ENCODE results near the gene NEK6. TPM values are rescaled to one million over a fixed set of nuclear protein-coding genes. Genes with fewer than 3 reads are reported as not detected.

The NEK6 gene
- total and polyA plus RNA-seq, 2 experiments from 2014 or later: 33.5 to 44.7 TPM

GRCh38 chr9:124270504-124271335 is 13.0 kb downstream of the NEK6 start:
- H2AFZ ChIP-seq: no peak overlapping the region
- H3K27me3 ChIP-seq: no peaks in the 10 kb centered on the region
- peaks cover 4% of the 10 kb centered on the region for H3K4me1 ChIP-seq (ENCODE audit: insufficient read depth)
- H3K4me3 ChIP-seq: no peak overlapping the region
- 90% methylated on average over 14 of the region's 14 CpGs for WGBS (ENCODE audit: low lambda C conversion rate, missing lambda C conversion rate)
- peaks cover 46% of the 10 kb centered on the region for H4K20me1 ChIP-seq (ENCODE audit: insufficient read depth, poor library complexity, severe bottlenecking)
- no peaks in the 10 kb centered on the region for H3K9me2 ChIP-seq (replicated peaks; ENCODE audit: insufficient read depth)
- no peak overlapping the region for H3K27ac ChIP-seq
- TF ChIP-seq EZH2 (IDR thresholded peaks at IDR 0.05; ENCODE audit: borderline replicate concordance) (no peak), CTCF (IDR thresholded peaks at IDR 0.05; ENCODE audit: poor library complexity) (no peak), EZH2phosphoT487 (IDR thresholded peaks at IDR 0.05; ENCODE audit: low read depth, severe bottlenecking, unreplicated experiment) (no peak)
- peaks cover 99% of the 10 kb centered on the region for H3K79me2 ChIP-seq
- no peaks in the 10 kb centered on the region for H3K9me3 ChIP-seq (ENCODE audit: low read depth)
- H3K4me2 ChIP-seq: no peak overlapping the region
- no peaks in the 10 kb centered on the region for H3K36me3 ChIP-seq (replicated peaks; ENCODE audit: insufficient read depth, low read depth)
- DNase-seq (ENCODE audit: low spot score): no peak

- no peak overlapping the region for H3K27ac ChIP-seq
- DNase-seq (ENCODE audit: low spot score): no peak
- no peak overlapping the region for H3K4me2 ChIP-seq
- peaks cover 44% of the 10 kb centered on the region for H4K20me1 ChIP-seq (ENCODE audit: insufficient read depth, poor library complexity, severe bottlenecking)
- H3K4me1 ChIP-seq (ENCODE audit: insufficient read depth): peaks cover 4% of the 10 kb centered on the region
- TF ChIP-seq EZH2 (IDR thresholded peaks at IDR 0.05; ENCODE audit: borderline replicate concordance) (no peak), EZH2phosphoT487 (IDR thresholded peaks at IDR 0.05; ENCODE audit: low read depth, severe bottlenecking, unreplicated experiment) (no peak), CTCF (IDR thresholded peaks at IDR 0.05; ENCODE audit: poor library complexity) (no peak)
- H3K36me3 ChIP-seq (replicated peaks; ENCODE audit: insufficient read depth, low read depth): no peaks in the 10 kb centered on the region
- H2AFZ ChIP-seq: no peak overlapping the region
- 79% methylated on average over 6 of the region's 7 CpGs for WGBS (ENCODE audit: low lambda C conversion rate, missing lambda C conversion rate)
- H3K9me3 ChIP-seq (ENCODE audit: low read depth): no peaks in the 10 kb centered on the region
- no peaks in the 10 kb centered on the region for H3K9me2 ChIP-seq (replicated peaks; ENCODE audit: insufficient read depth)
- no peaks in the 10 kb centered on the region for H3K27me3 ChIP-seq
- peaks cover 99% of the 10 kb centered on the region for H3K79me2 ChIP-seq
- no peak overlapping the region for H3K4me3 ChIP-seq
Observed at GRCh38 chr9:124271660-124272059, 13.9 kb downstream of the NEK6 start.

GRCh38 chr9:124272118-124272517 is 14.4 kb downstream of the NEK6 start:
- TF ChIP-seq EZH2phosphoT487 (IDR thresholded peaks at IDR 0.05; ENCODE audit: low read depth, severe bottlenecking, unreplicated experiment): no peak
- TF ChIP-seq EZH2 (IDR thresholded peaks at IDR 0.05; ENCODE audit: borderline replicate concordance): no peak
- TF ChIP-seq CTCF (IDR thresholded peaks at IDR 0.05; ENCODE audit: poor library complexity): no peak

More at GRCh38 chr9:124272118-124272517, 14.4 kb downstream of the NEK6 start:
- H2AFZ ChIP-seq: no peak overlapping the region
- peaks cover 99% of the 10 kb centered on the region for H3K79me2 ChIP-seq
- H3K9me3 ChIP-seq (ENCODE audit: low read depth): no peaks in the 10 kb centered on the region
- H3K4me2 ChIP-seq: no peak overlapping the region
- peaks cover 40% of the 10 kb centered on the region for H4K20me1 ChIP-seq (ENCODE audit: insufficient read depth, poor library complexity, severe bottlenecking)
- 92% methylated on average over 7 of the region's 7 CpGs for WGBS (ENCODE audit: low lambda C conversion rate, missing lambda C conversion rate)
- no peak overlapping the region for H3K4me3 ChIP-seq
- peaks cover 4% of the 10 kb centered on the region for H3K4me1 ChIP-seq (ENCODE audit: insufficient read depth)
- no peaks in the 10 kb centered on the region for H3K27me3 ChIP-seq
- H3K36me3 ChIP-seq (replicated peaks; ENCODE audit: insufficient read depth, low read depth): no peaks in the 10 kb centered on the region
- H3K27ac ChIP-seq: no peak overlapping the region
- DNase-seq (ENCODE audit: low spot score): no peak
- H3K9me2 ChIP-seq (replicated peaks; ENCODE audit: insufficient read depth): no peaks in the 10 kb centered on the region

All from hepatocyte (in vitro differentiated cells).